HG02885 (cell line): ENCODE measurements around the gene KRT35.

ENCODE experiments used
- ATAC-seq: cut with Tn5 transposase; IDR thresholded peaks from one replicate; pipeline ENCODE4 v1.9.1; 2021; ENCODE audit warnings: mild to moderate bottlenecking; ENCODE audit not compliant: unreplicated experiment, poor library complexity

The KRT35 gene

GRCh38 chr17:41490000-41490990 lies 9.3 kb upstream of the KRT35 start:
- ATAC-seq = no peak

- ATAC-seq = no peak
Measured at GRCh38 chr17:41489531-41489930, 8.6 kb upstream of the KRT35 start, which contains the start of gene KRT36. Gene KRT36, minus strand, starts transcription at chr17:41489910. Its CDS starts 46 bp downstream, at chr17:41489864.

DNA sequence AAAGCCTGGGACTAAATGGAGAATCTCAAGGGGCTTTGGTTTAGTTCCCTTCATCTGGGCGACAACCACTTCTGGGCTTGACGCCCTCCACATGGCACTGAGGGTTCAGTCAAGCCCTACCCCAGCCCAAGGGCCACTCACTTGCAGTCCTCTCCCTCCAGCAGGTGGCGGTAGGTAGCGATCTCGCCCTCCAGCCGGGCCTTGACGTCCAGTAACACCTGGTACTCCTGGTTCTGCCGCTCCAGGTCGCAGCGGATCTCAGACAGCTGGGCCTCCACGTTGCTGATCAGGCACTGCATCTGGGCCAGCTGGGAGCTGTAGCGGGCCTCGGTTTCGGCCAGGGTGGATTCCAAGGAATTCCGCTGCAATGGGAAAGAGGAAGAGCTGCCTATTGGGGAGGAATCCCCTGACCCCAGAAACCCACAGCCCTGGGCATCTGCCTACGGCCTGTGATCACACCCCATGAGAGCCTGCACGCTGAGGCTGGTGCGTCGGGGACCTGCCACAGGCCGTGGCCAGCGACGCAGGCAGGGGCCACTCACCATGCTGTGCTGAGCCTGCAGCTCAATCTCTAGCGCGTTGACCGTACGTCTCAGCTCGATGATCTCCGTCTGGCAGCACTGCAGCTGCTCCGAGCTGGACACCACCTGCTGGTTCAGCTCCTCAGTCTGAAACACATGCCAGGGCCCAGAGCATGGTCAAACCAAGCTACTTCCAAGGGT lies 6.0 kb upstream of the KRT35 start:
- ATAC-seq = no peak

- no peak for ATAC-seq
Measured at GRCh38 chr17:41486316-41486715, 5.4 kb upstream of the KRT35 start.

DNA sequence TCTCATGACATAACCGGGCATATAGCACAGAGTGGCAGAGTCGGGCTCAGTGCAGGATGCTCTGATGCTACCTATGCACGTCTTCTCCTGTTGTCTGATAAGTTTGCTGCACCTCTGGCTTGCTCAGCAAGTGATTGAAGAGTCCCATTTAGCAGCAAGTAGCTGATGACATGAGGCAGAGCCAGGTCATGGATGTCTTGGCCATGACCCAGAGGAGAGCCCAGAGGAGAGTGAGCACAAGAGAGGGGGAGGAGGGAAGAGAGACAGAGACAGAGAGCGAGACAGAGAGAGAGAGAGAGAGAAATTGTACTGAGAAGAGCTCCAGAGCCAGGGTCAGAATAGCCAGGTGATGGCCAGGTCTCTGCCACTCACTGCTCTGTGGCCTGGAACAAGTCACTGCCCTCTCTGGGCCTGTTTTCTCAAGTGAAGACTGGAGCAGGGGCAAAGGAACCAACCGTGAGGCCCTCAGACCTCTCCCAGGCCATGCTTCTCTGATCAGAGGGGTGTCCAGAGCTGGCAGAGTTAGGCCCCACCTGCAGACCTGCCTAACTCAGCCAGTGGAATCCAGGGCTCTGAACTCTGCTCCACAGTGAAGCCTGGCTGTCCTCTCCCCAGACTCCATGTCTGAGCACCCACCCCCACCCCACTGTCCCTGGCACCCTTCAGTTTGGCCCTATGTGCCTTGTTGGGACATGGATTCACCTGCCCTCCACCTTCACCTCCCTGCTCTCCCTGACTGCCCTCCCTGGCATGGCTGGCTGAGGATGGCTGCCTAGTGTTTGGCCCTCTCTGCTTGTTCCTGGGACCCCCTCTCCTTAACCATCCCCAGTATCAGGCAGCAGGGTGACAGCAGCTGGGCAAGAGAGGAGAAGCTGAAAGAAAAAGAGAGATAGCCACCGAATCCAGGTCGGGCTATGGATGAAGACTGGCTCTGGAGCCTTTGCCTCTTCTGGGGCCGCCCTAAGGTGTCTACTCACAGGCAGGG lies 4.3 kb upstream of the KRT35 start:
- ATAC-seq = no peak

DNA sequence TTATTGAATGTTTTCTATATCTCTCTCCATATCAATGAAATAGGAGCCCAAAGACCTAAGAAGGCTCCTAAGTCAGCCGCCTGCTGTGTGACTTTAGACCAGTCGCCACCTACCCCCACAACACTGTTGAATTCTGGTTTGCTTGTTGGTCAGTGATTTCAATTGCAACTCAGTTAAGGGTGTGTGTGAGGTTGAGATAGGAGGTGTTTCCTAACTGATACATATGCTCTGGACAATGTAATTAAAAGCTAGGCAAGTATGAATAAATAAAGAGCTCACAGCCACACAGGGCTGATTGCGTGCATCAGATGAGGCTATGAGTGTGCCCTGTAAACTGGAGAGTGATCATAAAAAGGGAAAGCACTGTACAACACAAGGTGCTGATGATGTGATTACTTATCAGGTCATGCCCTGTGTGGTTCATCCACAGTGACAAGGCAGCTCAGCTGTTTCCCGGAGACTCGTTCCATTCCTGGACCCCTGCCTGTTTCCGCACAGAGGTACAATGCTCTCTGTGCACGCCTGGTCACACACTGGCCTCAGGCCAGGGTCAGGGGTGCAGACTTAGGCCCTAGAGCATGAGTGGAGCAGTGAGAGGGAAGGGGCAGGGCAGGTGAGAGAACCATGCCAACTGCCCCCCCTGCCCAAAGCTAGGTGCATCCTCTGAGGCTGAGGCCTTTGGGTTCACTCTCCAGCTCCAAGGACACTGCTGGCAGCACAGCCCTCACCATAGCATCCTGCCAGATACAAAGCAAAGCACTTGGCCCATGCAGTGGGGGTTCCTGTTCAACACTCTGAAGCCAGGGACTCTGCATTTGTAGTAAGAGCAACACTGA lies 3.3 kb upstream of the KRT35 start:
- no peak for ATAC-seq

DNA sequence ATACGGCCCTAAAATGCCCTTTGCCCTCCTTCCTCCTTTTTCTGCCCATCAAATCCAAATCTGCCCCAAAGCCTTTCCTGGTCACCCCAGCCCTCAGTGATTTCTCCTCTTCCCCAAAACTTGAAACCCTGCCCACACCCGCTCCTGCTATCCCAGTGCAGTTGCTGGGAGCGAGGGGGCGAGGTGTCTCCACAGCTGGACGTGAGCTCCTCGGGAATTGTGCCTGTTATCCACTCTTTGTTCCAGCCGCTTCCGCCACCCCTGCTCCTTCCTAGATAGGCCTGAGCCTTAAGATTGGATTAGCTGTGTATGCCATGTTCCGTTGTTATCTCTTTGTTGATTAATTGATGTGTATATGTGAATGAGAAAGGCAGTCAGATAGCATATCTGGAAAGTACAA lies 2.6 kb upstream of the KRT35 start:
- ATAC-seq = no peak

DNA sequence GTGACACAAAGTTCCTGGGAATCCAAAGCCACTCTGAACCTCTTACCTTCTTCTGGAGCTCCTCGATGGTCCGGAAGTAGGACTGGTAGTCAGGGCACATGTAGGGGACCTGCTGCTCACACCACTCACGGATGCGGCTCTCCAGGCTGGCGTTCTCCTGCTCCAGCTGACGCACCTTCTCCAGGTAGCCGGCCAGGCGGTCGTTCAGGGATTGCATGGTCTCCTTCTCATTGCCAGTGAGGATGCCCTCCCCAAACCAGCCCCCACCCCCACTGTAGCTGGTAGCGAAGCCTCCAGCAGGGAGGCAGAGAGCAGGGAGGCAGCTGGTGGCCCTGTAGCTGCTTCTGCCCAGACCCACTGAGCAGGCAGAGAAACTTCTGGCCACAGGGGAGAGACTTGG lies 370 bp downstream of the KRT35 start:
- no peak for ATAC-seq

DNA sequence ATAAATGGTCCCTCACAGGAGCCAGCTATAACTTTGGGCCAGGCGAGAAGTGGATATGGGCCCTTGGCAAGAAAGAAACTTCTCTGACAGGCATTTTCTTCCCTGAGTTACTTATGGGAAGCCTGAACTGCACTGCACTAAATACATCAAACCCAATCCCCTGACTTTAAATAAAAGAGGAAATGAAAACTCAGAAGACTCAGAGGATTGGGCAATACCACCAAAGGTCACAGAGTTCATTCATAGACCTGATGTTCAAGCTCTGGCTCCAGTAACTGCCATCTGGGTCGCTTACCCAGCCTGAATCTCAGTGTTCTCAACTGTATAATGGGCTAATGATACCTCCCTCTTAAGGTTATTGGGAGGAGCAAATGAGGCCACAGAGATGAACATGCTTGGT lies 815 bp downstream of the KRT35 start:
- ATAC-seq = no peak

- no peak for ATAC-seq
Measured at GRCh38 chr17:41478237-41478636, 2.7 kb downstream of the KRT35 start.

DNA sequence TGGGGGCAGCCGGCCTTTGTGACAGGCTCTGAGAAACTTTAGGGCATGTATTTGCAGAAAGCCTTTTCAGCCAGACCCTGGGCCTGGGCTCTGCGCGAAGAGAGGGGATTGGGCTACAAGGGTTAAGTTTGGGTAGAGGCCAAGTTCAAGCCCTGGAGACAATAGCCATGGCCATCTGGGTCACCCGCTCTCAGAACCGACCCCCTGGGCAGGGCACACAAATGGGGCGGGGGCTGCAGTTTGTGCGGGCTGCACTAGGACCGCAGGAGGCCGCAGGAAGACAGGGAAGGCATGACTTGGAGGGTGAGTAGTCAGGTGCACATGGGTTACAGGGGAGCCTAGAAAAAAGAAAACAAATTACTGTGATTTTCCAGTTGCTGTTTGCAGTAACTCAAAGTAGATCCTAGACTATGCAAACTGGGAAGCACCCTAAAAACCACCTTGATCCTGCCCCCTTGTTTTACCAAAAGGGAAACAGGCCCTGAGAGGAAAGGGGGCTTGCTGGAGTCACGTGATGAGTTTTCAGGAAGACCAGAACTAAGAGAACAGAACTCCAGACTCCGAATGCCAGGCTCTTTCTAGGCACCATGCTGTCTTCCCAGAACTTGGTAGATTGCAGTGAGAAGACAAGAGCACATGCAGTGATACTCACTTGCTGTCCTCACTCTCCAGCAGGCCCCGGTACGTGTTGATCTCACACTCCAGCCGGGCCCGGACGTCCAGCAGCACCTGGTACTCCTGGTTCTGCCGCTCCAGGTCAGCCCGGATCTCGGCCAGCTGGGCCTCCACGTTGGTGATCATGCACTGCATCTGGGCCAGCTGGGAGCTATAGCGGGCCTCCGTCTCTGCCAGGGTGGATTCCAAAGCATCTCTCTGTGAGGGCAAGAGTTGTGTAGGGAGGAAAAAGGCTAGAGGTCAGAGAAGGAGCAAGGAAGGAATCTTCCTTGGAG lies 3.8 kb downstream of the KRT35 start:
- no peak for ATAC-seq

DNA sequence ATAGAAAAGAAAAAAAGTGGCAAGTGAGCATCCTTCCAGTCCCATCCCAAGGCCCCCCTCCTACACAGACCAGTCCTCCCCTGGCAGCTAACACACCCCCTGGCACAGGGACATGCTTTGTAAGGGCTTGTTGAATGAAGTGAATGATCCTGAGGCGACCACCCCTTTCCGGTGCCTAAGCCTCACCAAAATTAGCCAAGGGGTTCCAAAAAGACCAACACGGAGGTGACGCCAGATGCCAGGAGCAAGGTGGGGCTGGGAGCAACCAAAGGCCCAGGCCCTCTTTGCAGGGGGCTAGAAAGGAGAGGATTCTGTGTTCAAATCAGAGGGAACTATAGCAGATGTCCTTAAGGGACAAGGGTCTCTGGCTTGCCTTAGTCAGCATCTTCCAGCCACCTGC lies 5.5 kb downstream of the KRT35 start:
- ATAC-seq = no peak

- ATAC-seq = no peak
Measured at GRCh38 chr17:41474863-41475262, 6.1 kb downstream of the KRT35 start.

DNA sequence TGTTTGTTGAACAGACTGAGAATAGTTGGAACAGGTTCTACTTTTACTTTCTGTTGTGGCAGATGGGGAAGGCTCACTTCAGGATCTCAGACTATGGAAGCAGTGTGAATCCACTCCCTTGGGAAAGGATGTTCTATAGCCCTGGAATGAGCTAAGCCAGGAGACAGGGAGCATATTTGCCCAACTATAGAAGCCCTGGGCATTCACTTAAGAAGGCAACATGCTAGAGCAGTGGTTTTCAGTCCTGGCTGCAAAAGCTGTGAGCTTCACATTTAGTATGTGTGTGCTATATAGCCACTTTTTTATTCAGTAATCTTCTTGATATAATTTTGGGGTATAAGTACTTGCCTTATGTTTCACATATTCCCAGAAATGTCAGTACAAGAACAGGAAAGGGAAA lies 12.6 kb downstream of the KRT35 start:
- ATAC-seq = no peak

DNA sequence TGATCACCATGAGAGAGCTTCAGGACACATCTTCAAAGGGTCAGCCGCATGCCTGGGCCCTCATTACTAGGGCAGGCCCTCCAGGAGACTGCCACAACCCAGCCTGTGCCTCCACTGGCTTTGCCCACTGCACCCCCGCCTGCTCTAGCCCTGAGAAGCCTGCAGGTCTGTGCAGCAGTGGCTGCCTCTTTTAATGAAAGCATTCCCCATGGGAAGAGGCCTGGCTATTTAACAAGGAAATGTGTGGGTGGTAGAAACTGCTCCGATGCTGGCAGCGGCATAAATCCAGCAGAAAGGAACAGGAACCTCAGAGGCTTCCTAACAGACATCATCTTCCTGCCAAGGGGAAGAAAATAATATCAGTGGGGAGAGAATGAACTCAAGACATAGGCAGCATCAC lies 13.4 kb downstream of the KRT35 start:
- no peak for ATAC-seq

DNA sequence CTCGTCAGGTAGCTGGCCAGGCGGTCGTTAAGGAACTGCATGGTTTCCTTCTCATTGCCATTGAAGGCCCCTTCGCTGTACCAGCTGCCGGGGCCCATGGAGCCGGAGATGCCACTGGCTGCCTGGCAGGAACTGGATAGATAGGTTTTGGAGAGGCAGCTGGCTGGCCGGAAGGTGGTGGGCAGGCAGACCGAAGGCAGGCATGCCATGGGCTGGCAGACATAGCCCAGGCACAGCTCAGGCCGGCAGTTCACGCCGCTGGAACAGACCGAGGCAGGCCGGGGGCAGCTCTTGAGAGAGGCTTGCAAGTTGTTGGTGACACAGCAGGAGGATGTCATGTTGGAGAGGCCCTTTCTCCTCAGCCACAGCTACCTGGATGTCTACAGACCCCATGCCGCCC lies 14.0 kb downstream of the KRT35 start, which contains the start of gene KRT32:
KRT32 (minus strand) TSS at position 399 of the 400 bp plus-strand sequence; CDS start at position 338, 61 bp downstream.
- no peak for ATAC-seq

DNA sequence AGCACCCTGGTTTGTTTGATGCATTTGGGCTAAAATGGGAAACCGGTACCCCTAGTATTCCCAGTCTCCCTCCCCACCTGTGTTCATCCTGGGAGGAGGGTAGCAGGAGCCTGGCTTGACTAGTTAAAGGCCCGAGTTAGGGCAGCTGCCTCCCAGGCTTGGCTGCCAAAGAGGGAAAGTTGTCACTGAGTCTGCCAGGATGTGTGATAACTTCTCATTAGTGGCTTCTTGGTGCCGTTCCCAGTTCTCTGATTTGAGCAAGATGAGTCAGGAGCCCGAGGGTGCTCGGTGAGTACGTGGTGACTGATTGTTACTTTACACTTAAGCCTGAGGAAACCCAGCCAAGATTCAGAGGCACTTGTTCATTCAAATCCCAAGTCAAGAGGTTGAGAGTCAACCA lies 16.3 kb downstream of the KRT35 start:
- ATAC-seq = no peak

GRCh38 chr17:41464173-41464572 lies 16.8 kb downstream of the KRT35 start:
- no peak for ATAC-seq
